SK-N-SH (cell line): ENCODE results near the gene SIGLEC10.

Experiments
- CTCF ChIP-seq: fragments of 200-600 bp; sonication (generic); IDR thresholded peaks from 2 replicates; pipeline ENCODE4 v1.6.1; 2017; ENCODE audit warnings: antibody characterized with exemption, mild to moderate bottlenecking, moderate library complexity
- ELF1 ChIP-seq: IDR thresholded peaks from 2 replicates; pipeline ENCODE4 v1.4.0; 2012
- EP300 ChIP-seq, 2 experiments: IDR thresholded peaks; 2 replicates each; pipeline versions ENCODE4 v1.4.0 to v1.6.1; 2012; ENCODE audit warnings: borderline replicate concordance in 1 of 2, low read depth in 1 of 2, low read length in 1 of 2
- EZH2phosphoT487 ChIP-seq: fragments of 200-600 bp; sonication (generic); IDR thresholded peaks from 2 replicates; pipeline ENCODE4 v1.6.1; 2017; ENCODE audit warnings: low read depth, mixed run types, mild to moderate bottlenecking, antibody characterized with exemption, moderate library complexity, borderline replicate concordance
- GATA2 ChIP-seq: sonication (generic); formaldehyde crosslinking; IDR thresholded peaks from 2 replicates; pipeline ENCODE4 v1.5.0; 2020; ENCODE audit warnings: mild to moderate bottlenecking, missing genetic modification reagents
- JUND ChIP-seq: IDR thresholded peaks from 2 replicates; pipeline ENCODE4 v1.4.0; 2012
- MAX ChIP-seq: IDR thresholded peaks from 2 replicates; pipeline ENCODE4 v1.4.0; 2012; ENCODE audit warnings: low read depth
- PBX3 ChIP-seq: IDR thresholded peaks from 2 replicates; pipeline ENCODE4; 2012
- POLR2AphosphoS5 ChIP-seq: IDR thresholded peaks from 2 replicates; pipeline ENCODE4 v1.6.1; 2012; ENCODE audit warnings: low read depth, low read length
- RAD21 ChIP-seq: IDR thresholded peaks from 2 replicates; pipeline ENCODE4 v1.6.1; 2012; ENCODE audit warnings: mild to moderate bottlenecking, low read length
- REST ChIP-seq: IDR thresholded peaks from 2 replicates; pipeline ENCODE4 v1.6.1; 2012; ENCODE audit warnings: mild to moderate bottlenecking, low read depth, low read length, moderate library complexity
- SIN3A ChIP-seq: IDR thresholded peaks from 2 replicates; pipeline ENCODE4 v1.6.1; 2012; ENCODE audit warnings: low read depth, mild to moderate bottlenecking, low read length, moderate library complexity, borderline replicate concordance
- TEAD4 ChIP-seq: IDR thresholded peaks from 2 replicates; pipeline ENCODE4 v1.4.0; 2012; ENCODE audit warnings: mild to moderate bottlenecking, borderline replicate concordance; ENCODE audit not compliant: insufficient read depth
- YY1 ChIP-seq: IDR thresholded peaks from 2 replicates; pipeline ENCODE4 v1.4.0; 2012; ENCODE audit warnings: low read depth, mild to moderate bottlenecking

GRCh38 chr19:51441410-51442390, 24.3 kb upstream of the SIGLEC10 start:
- TF ChIP-seq CTCF: no peak
- no peak for TF ChIP-seq REST
- no peak for TF ChIP-seq JUND
- TF ChIP-seq YY1: no peak
- no peak for TF ChIP-seq EZH2phosphoT487
- no peak for TF ChIP-seq PBX3
- TF ChIP-seq MAX: no peak
- TF ChIP-seq EP300 (IDR thresholded peaks at IDR 0.05; ENCODE audit: borderline replicate concordance in 1 of 2, low read depth in 1 of 2, low read length in 1 of 2): no peak
- no peak for TF ChIP-seq TEAD4
- no peak for TF ChIP-seq POLR2AphosphoS5
- TF ChIP-seq RAD21: no peak
- no peak for TF ChIP-seq ELF1
- TF ChIP-seq SIN3A: no peak
- no peak for TF ChIP-seq GATA2 (CRISPR knock-in tag)
